Esophagus squamous epithelium (tissue), 4 donors: ENCODE measurements around the gene EPB41L5.

ENCODE experiments used
- POLR2A ChIP-seq, 4 donors: fragments of 450-650 bp; IDR thresholded peaks; one replicate each; pipeline ENCODE4 v1.6.1; 2017; ENCODE audit warnings: antibody characterized with exemption in 4 of 4, mild to moderate bottlenecking in 4 of 4, moderate library complexity in 3 of 4
- TF ChIP-seq, protein P1 (sequence below), 6 experiments: fragments of 450-650 bp in 4 of 6; fragments of 200-600 bp in 2 of 6; sonication (generic) in 2 of 6; IDR thresholded peaks; one replicate each; pipeline ENCODE4 v1.5.1; 2016 to 2019; ENCODE audit warnings: antibody characterized with exemption in 6 of 6, mild to moderate bottlenecking in 4 of 6, moderate library complexity in 4 of 6

DNA sequence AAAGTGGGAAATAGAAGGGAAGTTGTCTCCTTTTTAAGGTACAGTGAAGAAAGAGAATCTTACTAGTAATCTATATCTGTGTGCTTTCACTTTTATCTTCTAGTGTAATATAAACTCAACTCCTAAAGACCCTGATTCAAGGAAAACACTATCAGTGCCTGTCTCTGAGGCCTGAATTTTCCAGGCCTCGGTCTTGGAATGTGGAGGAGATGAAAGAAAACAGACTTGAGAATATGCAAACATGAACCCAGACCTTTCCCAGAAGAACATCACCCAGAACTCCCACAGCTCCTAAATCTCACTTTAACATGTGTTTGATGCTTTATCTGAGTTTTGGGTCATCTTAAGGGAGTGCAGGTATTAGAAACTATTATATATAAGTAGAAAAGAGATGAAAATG is 51.8 kb downstream of the EPB41L5 start:
- TF ChIP-seq, protein P1, sequence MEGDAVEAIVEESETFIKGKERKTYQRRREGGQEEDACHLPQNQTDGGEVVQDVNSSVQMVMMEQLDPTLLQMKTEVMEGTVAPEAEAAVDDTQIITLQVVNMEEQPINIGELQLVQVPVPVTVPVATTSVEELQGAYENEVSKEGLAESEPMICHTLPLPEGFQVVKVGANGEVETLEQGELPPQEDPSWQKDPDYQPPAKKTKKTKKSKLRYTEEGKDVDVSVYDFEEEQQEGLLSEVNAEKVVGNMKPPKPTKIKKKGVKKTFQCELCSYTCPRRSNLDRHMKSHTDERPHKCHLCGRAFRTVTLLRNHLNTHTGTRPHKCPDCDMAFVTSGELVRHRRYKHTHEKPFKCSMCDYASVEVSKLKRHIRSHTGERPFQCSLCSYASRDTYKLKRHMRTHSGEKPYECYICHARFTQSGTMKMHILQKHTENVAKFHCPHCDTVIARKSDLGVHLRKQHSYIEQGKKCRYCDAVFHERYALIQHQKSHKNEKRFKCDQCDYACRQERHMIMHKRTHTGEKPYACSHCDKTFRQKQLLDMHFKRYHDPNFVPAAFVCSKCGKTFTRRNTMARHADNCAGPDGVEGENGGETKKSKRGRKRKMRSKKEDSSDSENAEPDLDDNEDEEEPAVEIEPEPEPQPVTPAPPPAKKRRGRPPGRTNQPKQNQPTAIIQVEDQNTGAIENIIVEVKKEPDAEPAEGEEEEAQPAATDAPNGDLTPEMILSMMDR (IDR thresholded peaks at IDR 0.05): no peak
- no peak for TF ChIP-seq POLR2A (IDR thresholded peaks at IDR 0.05)
